ENCODE results near the gene ERF.
A peak's percentile ranks its signal among the peaks of the same experiment; 100 is the strongest.

The ERF gene

GRCh38 chr19:42252365-42253244, 2.3 kb downstream of the ERF start:
- no peak for FAIRE-seq

DNA sequence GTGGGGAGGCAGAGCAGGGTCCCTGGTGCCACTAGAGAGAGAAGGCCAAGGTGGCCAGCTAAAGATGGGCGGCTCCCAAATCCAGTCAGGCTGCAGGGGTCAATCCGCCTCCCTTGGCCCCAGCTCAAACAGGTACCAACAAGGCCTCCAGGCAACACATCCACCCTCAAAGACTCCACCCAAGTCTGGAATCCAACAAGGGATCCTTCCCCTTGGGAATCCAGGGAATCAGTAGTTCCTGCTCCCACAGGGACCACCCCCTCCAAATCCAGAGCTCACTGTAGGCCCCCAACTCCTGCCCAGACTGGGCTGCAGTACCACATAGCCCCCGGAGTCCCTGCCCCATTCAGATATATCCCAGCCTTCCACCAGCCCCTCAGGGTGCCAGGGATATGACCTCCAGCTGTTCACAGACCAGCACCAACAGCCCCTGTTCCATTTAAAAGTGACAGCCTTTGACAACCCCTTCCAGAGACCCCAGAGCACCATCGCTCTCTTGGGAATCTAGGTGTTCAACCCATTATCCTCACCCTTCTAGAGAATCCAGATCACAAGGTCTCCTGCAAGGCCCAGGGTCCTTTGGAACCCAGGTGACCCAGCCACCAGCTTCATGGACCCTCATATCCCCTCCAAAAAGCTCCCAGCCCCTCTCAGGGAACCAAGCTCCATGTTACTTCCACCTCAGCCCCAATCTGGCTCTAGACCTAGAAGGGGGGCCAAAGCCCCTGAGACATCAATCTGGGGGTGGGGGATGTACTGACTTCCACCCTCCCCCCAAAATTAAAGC, 3.2 kb downstream of the ERF start:
- FAIRE-seq: no peak

- FAIRE-seq: no peak
Observed at GRCh38 chr19:42250666-42251531, 4.0 kb downstream of the ERF start.

DNA sequence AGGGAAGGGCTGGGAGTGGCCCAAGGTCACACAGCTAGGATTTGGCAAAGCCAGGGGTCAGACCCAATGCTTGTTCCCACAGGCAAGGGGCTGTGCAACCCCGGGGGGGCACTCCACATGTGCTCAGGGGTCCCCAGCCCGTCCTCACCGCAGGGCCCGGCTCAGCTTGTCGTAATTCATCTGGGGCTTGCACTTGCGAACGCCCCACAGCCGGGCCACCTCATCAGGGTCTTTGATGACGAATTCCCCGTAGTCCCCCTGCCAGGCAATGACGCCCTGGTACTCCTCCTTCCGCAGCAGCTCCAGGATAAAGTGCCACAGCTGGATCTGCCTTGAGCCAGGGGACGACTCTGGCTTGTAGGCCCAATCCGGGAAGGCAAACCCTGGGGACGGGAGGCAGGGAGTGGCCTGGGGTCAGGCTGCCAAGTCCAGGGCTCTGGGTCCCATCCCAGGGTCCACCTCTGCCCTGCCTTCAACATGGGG, 4.7 kb downstream of the ERF start:
- no peak for FAIRE-seq

DNA sequence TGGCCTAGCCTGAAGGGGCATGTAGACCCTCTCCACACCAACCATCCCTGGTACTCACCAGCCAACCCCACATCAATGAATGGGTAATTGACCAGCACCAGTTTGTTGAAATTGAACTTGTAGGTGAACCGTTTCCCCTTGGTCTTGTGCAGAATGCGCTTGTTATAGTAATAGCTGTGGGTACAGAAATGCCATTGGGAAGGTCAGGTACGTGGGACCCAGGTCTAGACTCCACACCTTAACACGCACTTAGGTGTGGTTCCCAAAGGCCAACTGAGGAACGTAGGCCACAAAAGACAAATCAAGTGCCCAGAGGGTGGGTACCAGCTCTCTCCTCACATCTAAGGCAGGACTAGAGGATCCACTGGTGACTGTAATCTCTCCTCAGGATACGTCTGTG, 5.2 kb downstream of the ERF start:
- FAIRE-seq: no peak

DNA sequence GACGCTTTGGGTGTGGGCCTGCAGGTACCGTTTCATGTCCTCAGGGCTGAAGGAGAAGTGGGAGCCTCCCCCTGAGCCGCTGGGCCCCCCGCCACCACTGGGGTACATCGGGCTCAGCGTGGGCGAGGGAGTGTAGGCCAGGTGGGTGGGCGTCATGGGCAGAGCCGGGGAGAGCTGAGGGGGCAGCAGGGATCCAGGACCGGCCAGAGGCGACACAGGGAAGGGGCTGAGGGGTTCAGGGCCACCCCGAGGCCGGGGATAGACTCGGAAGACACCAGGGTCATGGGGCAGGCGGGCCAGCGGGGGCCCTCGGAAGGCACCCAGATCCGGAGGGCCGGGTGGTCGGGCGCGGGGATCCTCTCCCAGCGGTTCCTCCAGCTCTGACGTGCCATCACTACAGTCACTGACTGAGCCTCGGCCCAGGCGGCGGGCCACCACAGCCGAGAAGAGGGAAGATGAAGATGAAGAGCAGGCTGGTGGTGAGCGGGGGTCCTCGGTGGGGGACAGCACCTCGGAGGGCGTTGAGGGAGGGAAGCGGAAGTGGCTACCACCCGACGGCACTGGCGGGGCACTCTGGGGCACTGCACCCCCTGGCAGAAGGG, 5.7 kb downstream of the ERF start:
- no peak for FAIRE-seq

DNA sequence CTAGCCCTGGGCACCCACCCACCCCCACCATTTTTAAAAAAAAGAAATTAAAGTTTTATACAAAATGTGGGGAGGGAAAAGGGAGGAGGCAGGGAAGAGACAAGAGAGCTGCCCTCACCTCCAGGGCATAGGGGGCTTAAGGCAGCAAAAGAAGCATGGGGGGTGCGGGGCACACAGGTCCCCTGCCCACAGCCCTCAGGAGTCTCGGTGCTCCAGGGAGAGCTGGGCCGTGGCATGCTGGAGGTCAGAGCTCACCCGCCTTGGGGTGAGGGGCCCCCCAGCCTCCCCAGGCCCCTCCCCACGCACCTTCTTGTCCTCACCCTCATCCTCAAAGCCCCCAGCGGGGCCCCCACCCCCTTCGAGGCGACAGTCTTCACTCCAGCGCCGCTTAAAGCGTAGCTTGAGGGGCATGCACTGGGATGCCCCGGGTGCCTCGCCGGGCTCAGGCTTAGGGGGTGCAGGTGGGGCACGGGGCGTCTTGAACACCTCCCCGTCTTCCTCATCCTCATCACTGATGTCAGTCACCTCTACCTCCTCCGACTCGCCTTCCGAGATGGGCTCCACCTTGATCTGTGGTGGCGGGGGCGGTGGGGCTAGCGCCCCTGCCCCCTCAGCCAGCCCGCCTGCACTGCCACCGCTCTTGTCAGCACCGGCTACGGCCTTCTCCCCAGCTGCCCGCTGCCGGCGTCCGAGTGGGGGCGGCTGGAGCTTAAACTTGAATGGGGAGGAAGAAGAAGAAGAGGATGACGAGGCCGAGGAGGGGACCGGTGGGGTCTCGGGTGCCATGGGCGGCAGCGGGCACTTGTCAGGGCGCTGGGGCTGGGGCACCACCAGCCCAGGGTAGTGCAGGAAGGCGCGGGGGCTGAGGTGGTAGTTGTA, 6.4 kb downstream of the ERF start:
- no peak for FAIRE-seq

- no peak for FAIRE-seq
Observed at GRCh38 chr19:42247640-42248199, 7.2 kb downstream of the ERF start.

DNA sequence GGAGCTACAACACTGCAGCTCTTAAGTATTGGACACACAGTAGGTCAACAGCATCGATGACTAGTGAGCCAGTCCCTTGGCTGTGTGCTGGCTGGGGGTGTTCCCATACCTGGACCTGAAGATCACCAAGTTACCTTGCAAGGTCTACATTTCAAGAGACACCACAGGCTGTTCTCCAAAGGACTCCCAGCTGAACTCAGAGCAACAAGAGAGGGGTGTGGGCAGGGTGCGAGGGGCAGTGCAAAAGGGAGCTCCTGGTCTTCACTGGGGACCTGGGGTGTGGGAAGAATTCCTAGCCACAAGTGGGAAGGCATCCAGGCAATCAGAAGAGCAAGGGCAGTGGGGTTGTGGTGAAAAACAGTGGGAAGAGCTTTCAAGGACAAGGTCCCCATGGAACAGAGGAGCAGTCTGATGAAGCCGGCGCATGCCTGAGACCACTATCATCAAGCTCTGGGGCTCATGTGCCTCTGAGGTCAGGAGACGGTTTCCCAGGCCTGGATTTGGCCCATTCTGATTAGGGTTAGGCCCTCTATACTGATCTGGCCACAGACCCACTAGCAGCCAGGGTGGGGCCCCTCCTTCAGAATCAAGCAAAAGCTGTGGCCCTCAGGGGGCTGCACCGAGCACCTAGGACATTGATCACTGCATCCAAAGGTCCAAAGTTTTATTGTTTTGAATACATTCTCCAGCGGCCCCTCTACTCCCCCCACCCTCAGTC, 7.8 kb downstream of the ERF start:
- FAIRE-seq: no peak

- FAIRE-seq: no peak
Observed at GRCh38 chr19:42246143-42246921, 8.6 kb downstream of the ERF start.

- FAIRE-seq: no peak
Observed at GRCh38 chr19:42245231-42245630, 9.7 kb downstream of the ERF start.

DNA sequence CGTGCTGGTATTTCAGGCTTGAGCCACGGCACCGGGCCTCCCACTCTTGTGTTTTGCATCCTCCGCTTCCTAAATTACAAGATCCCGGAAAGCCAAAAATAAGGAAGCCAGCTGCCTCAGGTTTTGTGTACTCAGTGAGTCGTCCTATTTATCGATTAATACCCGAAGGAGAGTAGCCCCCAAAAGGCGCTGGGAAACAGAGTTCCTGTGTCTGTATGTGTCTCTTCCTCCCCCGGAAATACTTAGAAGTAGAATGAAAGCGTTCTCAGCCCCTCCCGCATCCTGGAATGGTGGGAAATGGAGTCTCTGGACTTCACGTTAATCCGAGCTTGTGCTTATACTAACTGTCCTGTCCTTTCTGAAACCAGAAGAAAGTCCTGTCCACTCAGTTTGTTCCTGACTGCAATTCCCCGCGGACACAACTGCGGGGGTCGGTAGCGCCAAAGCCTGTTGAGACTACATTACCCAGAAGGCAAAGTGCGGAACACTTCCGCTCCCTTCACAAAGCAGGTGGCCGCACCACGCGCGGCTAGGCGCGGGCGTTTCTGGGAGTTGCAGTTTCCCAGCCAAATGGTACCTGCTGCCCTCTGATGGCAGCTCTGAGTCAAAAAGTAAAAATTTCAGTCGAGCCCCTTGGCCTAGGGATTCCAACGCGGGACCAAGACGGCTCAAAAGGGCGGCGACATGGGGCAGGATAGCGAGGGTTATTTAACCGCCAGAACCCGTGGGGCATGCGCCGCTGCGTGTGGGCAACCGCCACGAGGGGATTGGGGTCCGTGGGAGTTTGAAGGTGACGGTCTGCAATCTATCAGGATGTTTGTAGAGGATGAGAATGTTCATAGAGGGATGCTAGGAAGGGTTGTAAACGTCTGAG, 10.3 kb downstream of the ERF start:
- FAIRE-seq: peak; percentile 33

- FAIRE-seq: peak; percentile 55
Observed at GRCh38 chr19:42242512-42243409, 12.2 kb downstream of the ERF start, which contains the start of gene GSK3A. Gene GSK3A (minus strand): TSS chr19:42242602. CDS start chr19:42242465, 137 bp downstream.

GRCh38 chr19:42242069-42242511, 12.8 kb downstream of the ERF start:
- FAIRE-seq: no peak

GRCh38 chr19:42241279-42241678, 13.6 kb downstream of the ERF start:
- no peak for FAIRE-seq

DNA sequence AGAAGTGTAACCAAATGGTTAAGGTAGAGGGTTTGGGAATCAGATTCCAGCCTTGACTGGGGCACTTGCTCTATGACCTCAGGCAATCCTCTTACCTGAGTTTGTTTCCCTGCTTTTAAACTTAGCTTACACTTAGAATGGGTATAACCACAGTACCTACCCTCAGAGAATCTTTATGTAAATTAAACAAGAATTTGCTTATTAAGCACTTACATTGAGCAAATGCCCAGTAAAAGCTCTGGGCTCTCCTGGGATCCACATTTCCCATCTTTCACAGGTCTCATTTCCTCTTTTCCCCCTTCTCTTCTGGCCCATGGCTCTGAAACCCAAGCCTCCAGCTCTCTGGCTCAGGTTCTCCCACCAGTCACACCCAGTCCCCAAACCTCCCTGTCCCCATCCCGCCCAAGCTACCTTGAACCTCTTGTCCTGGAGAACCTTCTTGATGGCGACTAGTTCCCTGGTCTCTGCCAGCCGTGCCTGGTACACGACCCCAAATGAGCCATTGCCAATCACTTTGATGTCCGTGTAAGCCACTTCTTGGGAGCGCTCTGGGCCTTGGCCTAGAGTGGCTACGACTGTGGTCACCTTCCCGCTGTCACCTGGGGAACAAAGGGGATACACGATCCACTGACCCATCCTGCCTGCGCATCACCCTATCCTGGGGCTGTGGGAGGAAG, 15.2 kb downstream of the ERF start:
- no peak for FAIRE-seq

- no peak for FAIRE-seq
Observed at GRCh38 chr19:42235181-42235580, 19.7 kb downstream of the ERF start.
